GM23248 (cell line): Measurements from ENCODE around the gene CTNNBIP1. TPM values are rescaled to one million over a fixed set of nuclear protein-coding genes. Genes with fewer than 3 reads are reported as not detected.

ENCODE experiments used
- DNase-seq: peaks from one replicate; pipeline ENCODE4 v3.0.0-alpha.2; 2015
- H2AFZ ChIP-seq: fragments of 200-600 bp; sonication (generic); 2 replicates; pipeline ENCODE4 v1.6.1; 2016; ENCODE audit warnings: antibody characterized with exemption
- H3F3A ChIP-seq: fragments of 200-600 bp; sonication (generic); 2 replicates; pipeline ENCODE4 v1.6.1; 2016; ENCODE audit warnings: mild to moderate bottlenecking, antibody characterized with exemption, mixed run types; ENCODE audit not compliant: insufficient read depth
- H3K27ac ChIP-seq: fragments of 200-600 bp; sonication (generic); 2 replicates; pipeline ENCODE4 v1.5.1; 2016; ENCODE audit warnings: mild to moderate bottlenecking
- H3K27me3 ChIP-seq: fragments of 200-600 bp; sonication (generic); replicated peaks from 2 replicates; pipeline ENCODE4 v1.6.1; 2016; ENCODE audit warnings: mild to moderate bottlenecking; ENCODE audit not compliant: insufficient read depth
- H3K36me3 ChIP-seq: fragments of 200-600 bp; sonication (generic); 2 replicates; pipeline ENCODE4 v1.6.1; 2016; ENCODE audit warnings: low read depth, mild to moderate bottlenecking
- H3K4me1 ChIP-seq: fragments of 200-600 bp; sonication (generic); 2 replicates; pipeline ENCODE4 v1.6.1; 2016; ENCODE audit warnings: mild to moderate bottlenecking; ENCODE audit not compliant: insufficient read depth
- H3K4me2 ChIP-seq: fragments of 200-600 bp; sonication (generic); one replicate; pipeline ENCODE4 v1.6.1; 2016; ENCODE audit warnings: mild to moderate bottlenecking; ENCODE audit not compliant: unreplicated experiment
- H3K4me3 ChIP-seq: fragments of 200-600 bp; sonication (generic); 2 replicates; pipeline ENCODE4 v1.5.1; 2016; ENCODE audit warnings: mild to moderate bottlenecking
- H3K79me2 ChIP-seq: fragments of 200-600 bp; sonication (generic); 2 replicates; pipeline ENCODE4 v1.6.1; 2016; ENCODE audit warnings: mild to moderate bottlenecking; ENCODE audit not compliant: insufficient read depth
- H3K9ac ChIP-seq: fragments of 200-600 bp; sonication (generic); 2 replicates; pipeline ENCODE4 v1.6.1; 2016; ENCODE audit warnings: mild to moderate bottlenecking
- H3K9me2 ChIP-seq: fragments of 200-600 bp; sonication (generic); 2 replicates; pipeline ENCODE4 v1.6.1; 2016; ENCODE audit warnings: mixed run types, mild to moderate bottlenecking, moderate library complexity; ENCODE audit not compliant: insufficient read depth
- H3K9me3 ChIP-seq: fragments of 200-600 bp; sonication (generic); one replicate; pipeline ENCODE4 v1.6.1; 2017; ENCODE audit warnings: low read depth
- H4K20me1 ChIP-seq: fragments of 200-600 bp; sonication (generic); 2 replicates; pipeline ENCODE4 v1.6.0; 2016; ENCODE audit not compliant: insufficient read depth
- EZH2 ChIP-seq: fragments of 200-600 bp; sonication (generic); IDR thresholded peaks from 2 replicates; pipeline ENCODE4 v1.6.1; 2018; ENCODE audit warnings: antibody characterized with exemption, mild to moderate bottlenecking; ENCODE audit not compliant: insufficient read depth, poor library complexity, severe bottlenecking
- EZH2phosphoT487 ChIP-seq: fragments of 200-600 bp; sonication (generic); IDR thresholded peaks from 2 replicates; pipeline ENCODE4 v1.6.1; 2018; ENCODE audit warnings: antibody characterized with exemption, moderate library complexity, mild to moderate bottlenecking, low read depth; ENCODE audit not compliant: insufficient read depth
- WGBS, 2 experiments: methylation state at CpG; one replicate each; pipeline ENCODE4 v1.1.6; 2015 to 2017; ENCODE audit warnings: low lambda C conversion rate in 2 of 2, low coverage in 1 of 2; ENCODE audit errors: missing lambda C conversion rate in 2 of 2; 5-methylcytosine and 5-hydroxymethylcytosine counted together
- in situ Hi-C: fragments of 300-500 bp; cut with MboI; formaldehyde crosslinking; loops from 2 replicates; pipeline ENCODE4 v1.15.0; 2020
- polyA plus RNA-seq: library from polyadenylated mRNA; unstranded; fragments of >200 nt; fragmentation: Nextera tagmentation; extraction: Ambion mirVana; gene quantifications from 2 replicates; pipeline ENCODE4 v1.2.1, GENCODE V29; 2016
- total RNA-seq: library from RNA; depleted of rRNA; stranded (reverse); fragments of >200 nt; shearing (Covaris generic); gene quantifications from 2 replicates; pipeline ENCODE4 v1.2.3, GENCODE V29; 2014

CTNNBIP1 gene
- total and polyA plus RNA-seq, 2 experiments from 2014 or later = 22.2 to 31.0 TPM

- no peaks in the 10 kb centered on the region for H3K27me3 ChIP-seq
- no peaks in the 10 kb centered on the region for H3K36me3 ChIP-seq
- DNase-seq = no peak
- 61% methylated on average over 3 of the region's 3 CpGs for WGBS, 2 experiments
- no peaks in the 10 kb centered on the region for H3F3A ChIP-seq
- H3K9ac ChIP-seq = no peak overlapping the region
- no peaks in the 10 kb centered on the region for H3K9me3 ChIP-seq
- no peak overlapping the region for H3K4me2 ChIP-seq
- H3K27ac ChIP-seq = no peak overlapping the region
- H3K4me3 ChIP-seq = no peak overlapping the region
- H4K20me1 ChIP-seq = no peaks in the 10 kb centered on the region
- no peaks in the 10 kb centered on the region for H3K79me2 ChIP-seq
- TF ChIP-seq EZH2 (no peak), EZH2phosphoT487 (no peak)
- H3K4me1 ChIP-seq = no peaks in the 10 kb centered on the region
- in situ Hi-C loops = no loop called here
- H3K9me2 ChIP-seq = no peaks in the 10 kb centered on the region
- no peak overlapping the region for H2AFZ ChIP-seq
Measured at GRCh38 chr1:9840176-9840575, 69.9 kb downstream of the CTNNBIP1 start.

GRCh38 chr1:9838946-9839345, 71.1 kb downstream of the CTNNBIP1 start:
- H3K27ac ChIP-seq = no peak overlapping the region

GRCh38 chr1:9836632-9836960, 73.5 kb downstream of the CTNNBIP1 start:
- no peaks in the 10 kb centered on the region for H3K27me3 ChIP-seq
- H3K4me3 ChIP-seq = no peak overlapping the region
- H3K36me3 ChIP-seq = no peaks in the 10 kb centered on the region
- no peak overlapping the region for H2AFZ ChIP-seq
- no peaks in the 10 kb centered on the region for H3K79me2 ChIP-seq
- in situ Hi-C loops = no loop called here
- no peak overlapping the region for H3K27ac ChIP-seq
- no peaks in the 10 kb centered on the region for H3K9me2 ChIP-seq
- DNase-seq = no peak
- 80 to 85% methylated on average over 5 of the region's 5 CpGs for WGBS, 2 experiments
- H4K20me1 ChIP-seq = no peaks in the 10 kb centered on the region
- H3K9ac ChIP-seq = no peak overlapping the region
- no peaks in the 10 kb centered on the region for H3K4me1 ChIP-seq
- TF ChIP-seq EZH2phosphoT487 (no peak), EZH2 (no peak)
- no peaks in the 10 kb centered on the region for H3K9me3 ChIP-seq
- H3K4me2 ChIP-seq = no peak overlapping the region
- H3F3A ChIP-seq = no peaks in the 10 kb centered on the region

More at GRCh38 chr1:9838946-9839345, 71.1 kb downstream of the CTNNBIP1 start:
- Histone ChIP-seq H4K20me1 (no peaks in the 10 kb centered on the region), H3K4me2 (no peak overlapping the region), H3K4me3 (no peak overlapping the region), H2AFZ (no peak overlapping the region), H3K36me3 (no peaks in the 10 kb centered on the region), H3K27me3 (no peaks in the 10 kb centered on the region), H3K4me1 (no peaks in the 10 kb centered on the region), H3F3A (no peaks in the 10 kb centered on the region), H3K9me3 (no peaks in the 10 kb centered on the region), H3K79me2 (no peaks in the 10 kb centered on the region), H3K9me2 (no peaks in the 10 kb centered on the region), H3K9ac (no peak overlapping the region)
- in situ Hi-C loops = no loop called here
- no peak for DNase-seq
- no peak for TF ChIP-seq EZH2phosphoT487
- no peak for TF ChIP-seq EZH2
- 86 to 91% methylated on average over 9 to 10 of the region's 10 CpGs for WGBS, 2 experiments

- Histone ChIP-seq H3K4me1 (no peaks in the 10 kb centered on the region), H3K79me2 (no peaks in the 10 kb centered on the region), H3K9ac (no peak overlapping the region), H3K27me3 (no peaks in the 10 kb centered on the region), H3K27ac (no peak overlapping the region), H3K36me3 (no peaks in the 10 kb centered on the region), H3K9me3 (no peaks in the 10 kb centered on the region), H4K20me1 (no peaks in the 10 kb centered on the region), H2AFZ (no peak overlapping the region), H3F3A (no peaks in the 10 kb centered on the region), H3K9me2 (no peaks in the 10 kb centered on the region), H3K4me2 (no peak overlapping the region), H3K4me3 (no peak overlapping the region)
- no peak for TF ChIP-seq EZH2phosphoT487
- no peak for TF ChIP-seq EZH2
- 62 to 65% methylated on average over 14 to 15 of the region's 15 CpGs for WGBS, 2 experiments
- in situ Hi-C loops = no loop called here
- no peak for DNase-seq
Measured at GRCh38 chr1:9835758-9836631, 74.1 kb downstream of the CTNNBIP1 start.
